A549 (cell line): ENCODE measurements around the gene PRRC2B. TPM values are rescaled to one million over a fixed set of nuclear protein-coding genes. Genes with fewer than 3 reads are reported as not detected.

Experiments
- ATAC-seq, 2 experiments: fragments of 200-7000 bp in 1 of 2; fragments of >200 bp in 1 of 2; cut with Nextera tagmentation in 1 of 2; cut with Tn5 transposase in 1 of 2; 3 replicates each; pipeline versions ENCODE4 v1.8.0 to v1.9.1; 2018 to 2020; ENCODE audit warnings: mild to moderate bottlenecking in 1 of 2, moderate library complexity in 1 of 2
- CTCF ChIA-PET: fragments of 300-600 bp; sonication (Branson Sonifier 250); formaldehyde crosslinking; extraction: SDS; loops from one replicate; lab custom pipeline; 2021; ENCODE audit warnings: antibody characterized with exemption, inconsistent platforms; lab: Yijun Ruan, JAX
- POLR2A ChIA-PET: fragments of 350-600 bp; formaldehyde crosslinking; extraction: SDS; loops from one replicate; lab custom pipeline; 2021; ENCODE audit warnings: antibody characterized with exemption, inconsistent platforms; lab: Yijun Ruan, JAX
- DNase-seq, 2 experiments: peaks; one replicate each; pipeline versions ENCODE4 v3.0.0 to v3.0.0-alpha.2; 2011 to 2016; ENCODE audit warnings: low read depth in 1 of 2, low spot score in 1 of 2
- FAIRE-seq: peaks from 2 replicates; lab custom pipeline; 2011; peaks lifted over from hg19 to GRCh38; lab: Jason Lieb, UNC
- H3K27ac ChIP-seq, 2 experiments: fragments of >200 bp; sonication (Bioruptor Twin); formaldehyde crosslinking; 3 replicates each; pipeline ENCODE4 v1.5.1; 2016 to 2017
- H3K4me1 ChIP-seq: fragments of >200 bp; sonication (Bioruptor Twin); formaldehyde crosslinking; 3 replicates; pipeline ENCODE4 v1.6.1; 2016
- H3K4me2 ChIP-seq: fragments of >200 bp; sonication (Bioruptor Twin); formaldehyde crosslinking; 3 replicates; pipeline ENCODE4 v1.6.1; 2016
- H3K4me3 ChIP-seq: fragments of >200 bp; sonication (Bioruptor Twin); formaldehyde crosslinking; 3 replicates; pipeline ENCODE4 v1.5.1; 2016
- H3K9me3 ChIP-seq: fragments of >200 bp; sonication (Bioruptor Twin); formaldehyde crosslinking; 3 replicates; pipeline ENCODE4 v1.6.1; 2016
- ATOH8 ChIP-seq: fragments of 250-450 bp; sonication (Bioruptor Pico); IDR thresholded peaks from 2 replicates; pipeline ENCODE4 v1.5.0; 2020; ENCODE audit warnings: low read depth, mild to moderate bottlenecking, moderate library complexity
- CBX2 ChIP-seq: fragments of 200-600 bp; sonication (generic); IDR thresholded peaks from 2 replicates; pipeline ENCODE4 v1.6.1; 2016; ENCODE audit warnings: low read depth, mild to moderate bottlenecking, borderline replicate concordance
- CBX8 ChIP-seq: fragments of 200-600 bp; sonication (generic); IDR thresholded peaks from 2 replicates; pipeline ENCODE4 v1.6.1; 2016
- CEBPB ChIP-seq, 2 experiments: fragments of >200 bp in 1 of 2; sonication (Bioruptor Twin) in 1 of 2; formaldehyde crosslinking in 1 of 2; IDR thresholded peaks; 2 replicates each; pipeline ENCODE4 v1.6.1; 2012 to 2016
- CTCF ChIP-seq: fragments of >200 bp; sonication (Bioruptor Twin); formaldehyde crosslinking; IDR thresholded peaks from 3 replicates; pipeline ENCODE4 v1.5.1; 2016
- EHF ChIP-seq: fragments of 250-450 bp; sonication (Bioruptor Pico); IDR thresholded peaks from 2 replicates; pipeline ENCODE4 v1.5.0; 2020; ENCODE audit warnings: mild to moderate bottlenecking
- ELK1 ChIP-seq: fragments of 150-350 bp; IDR thresholded peaks from 2 replicates; pipeline ENCODE4 v1.6.1; 2014; ENCODE audit warnings: low read depth, mild to moderate bottlenecking, low read length
- FOSL2 ChIP-seq, 2 experiments: fragments of 450-650 bp in 1 of 2; fragments of >200 bp in 1 of 2; sonication (Bioruptor Twin) in 1 of 2; formaldehyde crosslinking; IDR thresholded peaks; 2 replicates each; pipeline versions ENCODE4 v1.5.0 to v1.6.1; 2016 to 2020; ENCODE audit warnings: mild to moderate bottlenecking in 1 of 2, moderate library complexity in 1 of 2
- GATA3 ChIP-seq: IDR thresholded peaks from 2 replicates; pipeline ENCODE4 v1.6.1; 2012; ENCODE audit warnings: borderline replicate concordance
- HDAC2 ChIP-seq: fragments of 200-600 bp; sonication (generic); IDR thresholded peaks from 2 replicates; pipeline ENCODE4 v1.6.1; 2016
- HOXA7 ChIP-seq: fragments of 250-450 bp; sonication (Bioruptor Pico); IDR thresholded peaks from 2 replicates; pipeline ENCODE4 v1.5.0; 2020; ENCODE audit warnings: mild to moderate bottlenecking, moderate library complexity
- JUN ChIP-seq, 2 experiments: fragments of >200 bp; sonication (Bioruptor Twin); formaldehyde crosslinking; IDR thresholded peaks; 2 replicates in 1 of 2; 3 replicates in 1 of 2; pipeline ENCODE4 v1.6.1; 2016 to 2017
- MAX ChIP-seq: IDR thresholded peaks from 2 replicates; pipeline ENCODE4 v1.6.1; 2012
- MAZ ChIP-seq: fragments of 150-350 bp; IDR thresholded peaks from 2 replicates; pipeline ENCODE4 v1.6.1; 2014; ENCODE audit warnings: antibody characterized with exemption, low read depth, low read length, borderline replicate concordance
- MYC ChIP-seq: IDR thresholded peaks from 2 replicates; pipeline ENCODE4 v1.6.1; 2012; ENCODE audit warnings: mild to moderate bottlenecking, inconsistent platforms, low read length, improper control_type of control experiment, borderline replicate concordance
- NFE2L2 ChIP-seq: fragments of 150-350 bp; conservative IDR thresholded peaks from 2 replicates; pipeline ENCODE4 v1.6.1; 2014; ENCODE audit warnings: low read length
- POLR2A ChIP-seq: IDR thresholded peaks from 2 replicates; pipeline ENCODE4 v1.6.1; 2012; ENCODE audit warnings: mild to moderate bottlenecking, low read length
- POLR2AphosphoS2 ChIP-seq: conservative IDR thresholded peaks from 2 replicates; pipeline ENCODE4 v1.6.1; 2012; ENCODE audit warnings: low read length, improper control_type of control experiment, inconsistent platforms
- RAD21 ChIP-seq, 2 experiments: fragments of >200 bp in 1 of 2; sonication (Bioruptor Twin) in 1 of 2; formaldehyde crosslinking in 1 of 2; IDR thresholded peaks in 1 of 2; conservative IDR thresholded peaks in 1 of 2; 2 replicates in 1 of 2; 3 replicates in 1 of 2; pipeline ENCODE4 v1.6.1; 2012 to 2018; ENCODE audit warnings: inconsistent platforms in 1 of 2
- RARB ChIP-seq: fragments of 250-450 bp; sonication (Bioruptor Pico); IDR thresholded peaks from 2 replicates; pipeline ENCODE4 v1.8.0; 2021; ENCODE audit warnings: mild to moderate bottlenecking, moderate library complexity
- RNF2 ChIP-seq: fragments of 200-600 bp; sonication (generic); IDR thresholded peaks from 2 replicates; pipeline ENCODE4 v1.6.1; 2016; ENCODE audit warnings: low read depth, mild to moderate bottlenecking, antibody characterized with exemption, moderate library complexity, borderline replicate concordance
- SMC3 ChIP-seq: fragments of >200 bp; sonication (Bioruptor Twin); formaldehyde crosslinking; IDR thresholded peaks from 3 replicates; pipeline ENCODE4 v1.6.1; 2018; ENCODE audit warnings: inconsistent platforms
- SREBF2 ChIP-seq: fragments of 450-650 bp; IDR thresholded peaks from 2 replicates; pipeline ENCODE4 v1.6.1; 2014; ENCODE audit warnings: mild to moderate bottlenecking, moderate library complexity
- TFCP2L1 ChIP-seq: fragments of 250-450 bp; sonication (Bioruptor Pico); IDR thresholded peaks from 2 replicates; pipeline ENCODE4 v1.5.0; 2021; ENCODE audit warnings: mild to moderate bottlenecking
- USF2 ChIP-seq: fragments of 450-650 bp; IDR thresholded peaks from 2 replicates; pipeline ENCODE4 v1.6.1; 2014; ENCODE audit warnings: antibody characterized with exemption
- ZC3H11A ChIP-seq: fragments of 450-650 bp; IDR thresholded peaks from 2 replicates; pipeline ENCODE4 v1.6.1; 2014; ENCODE audit warnings: antibody characterized with exemption, mild to moderate bottlenecking
- ZFP36 ChIP-seq: fragments of 450-650 bp; IDR thresholded peaks from 2 replicates; pipeline ENCODE4 v1.6.1; 2014; ENCODE audit warnings: borderline replicate concordance; ENCODE audit not compliant: partially characterized antibody
- WGBS: methylation state at CpG from one replicate; pipeline ENCODE4 v1.1.6; 2017; ENCODE audit errors: missing lambda C conversion rate; 5-methylcytosine and 5-hydroxymethylcytosine counted together
- polyA plus RNA-seq, 4 experiments: library from polyadenylated mRNA; depleted of rRNA in 3 of 4; stranded (reverse); fragments of >200 nt; fragmentation: RNase III in 1 of 4; extraction: RNeasy Plus Mini Kit Qiagen cat#74134 plus additional on column Dnase treatment in 1 of 4; gene quantifications; 2 replicates in 3 of 4; 3 replicates in 1 of 4; pipeline ENCODE4 v1.2.3, GENCODE V29; 2011 to 2017

The PRRC2B gene
- polyA plus RNA-seq, 2 of the 4 experiments (the other 2 are of a cell fraction) = 35.6 to 47.3 TPM

- TF ChIP-seq HOXA7 (CRISPR knock-in tag) (no peak), CBX2 (no peak), CTCF (no peak), POLR2AphosphoS2 (no peak), CBX8 (no peak), ZC3H11A (no peak)
- TF ChIP-seq, all 56 proteins: peak for 0
- ATAC-seq (no peak), FAIRE-seq (no peak), DNase-seq (no peak)
- CTCF ChIA-PET = interaction anchor here (0.7 to 1.8 kb wide), 3 partner anchors 8 to 196 kb away, joined by 3 to 5 read pairs (median 4); no protein-coding TSS in a partner anchor
- H3K9me3 ChIP-seq = peaks cover 39% of the 10 kb centered on the region
- no peak overlapping the region for H3K4me2 ChIP-seq
- H3K27ac ChIP-seq = no peak overlapping the region
- 75% methylated on average over 7 of the region's 7 CpGs for WGBS
- POLR2A ChIA-PET = no interaction called here
- H3K4me1 ChIP-seq = no peaks in the 10 kb centered on the region
- H3K4me3 ChIP-seq = no peak overlapping the region
Measured at GRCh38 chr9:131539223-131539923, 145.5 kb downstream of the PRRC2B start.

GRCh38 chr9:131543141-131543540 is 149.3 kb downstream of the PRRC2B start:
- Histone ChIP-seq H3K9me3 (peaks cover 34% of the 10 kb centered on the region), H3K27ac (no peak overlapping the region), H3K4me3 (no peak overlapping the region), H3K4me1 (peaks cover 9% of the 10 kb centered on the region; the same call in 1 of the 3 replicates), H3K4me2 (no peak overlapping the region)
- WGBS = 63% methylated on average over 6 of the region's 6 CpGs
- CTCF ChIA-PET = interaction anchor here (0.7 to 1.8 kb wide), 4 partner anchors 7 to 212 kb away, joined by 3 to 4 read pairs (median 4); partner anchors contain the start of gene RAPGEF1
- DNase-seq (no peak), FAIRE-seq (no peak), ATAC-seq (no peak)
- no peak for TF ChIP-seq CEBPB (IDR thresholded peaks at IDR 0.05)
- POLR2A ChIA-PET = no interaction called here

- Histone ChIP-seq H3K9me3 (peaks cover 34% of the 10 kb centered on the region), H3K27ac (peak within 1 kb of the TSS; percentile 55 to 88), H3K4me2 (peak within 1 kb of the TSS; percentile 77), H3K4me1 (peaks cover 9% of the 10 kb centered on the region; the same call in 1 of the 3 replicates), H3K4me3 (peak within 1 kb of the TSS; percentile 48)
- ChIA-PET POLR2A (interaction anchor here (0.6 kb wide), 1 partner anchor 13 kb away, joined by 3 read pairs; no protein-coding TSS in a partner anchor), CTCF (interaction anchor here (0.7 to 1.9 kb wide), 4 partner anchors 9 to 297 kb away, joined by 3 to 7 read pairs (median 4); no protein-coding TSS in a partner anchor)
- no peak for FAIRE-seq
- ATAC-seq = peak; percentile 93 to 95
- WGBS = 15% methylated on average over 28 of the region's 50 CpGs
- peak; percentile 92 to 94 for DNase-seq
- TF ChIP-seq ATOH8 (CRISPR knock-in tag) (no peak), EHF (CRISPR knock-in tag) (no peak), SMC3 (no peak), ZFP36 (peak; percentile 29), GATA3 (peak; percentile 57; the same call in 1 of the 2 replicates), RAD21 (conservative IDR thresholded peaks at IDR 0.05 in 1 of 2, IDR thresholded peaks at IDR 0.05 in 1 of 2) (peak in 1 of 2 experiments; percentile 21; a peak in 1 of 5 replicates), FOSL2 (IDR thresholded peaks at IDR 0.05) (no peak), FOSL2 (CRISPR knock-in tag; IDR thresholded peaks at IDR 0.05) (no peak), TFCP2L1 (no peak), JUN (IDR thresholded peaks at IDR 0.05) (0 out of 5 replicates have a peak, but pooled peaks of 1 of the 2 experiments have one; percentile 36), SREBF2 (no peak), ELK1 (no peak), MAX (peak; percentile 72), RNF2 (no peak), RARB (CRISPR knock-in tag) (no peak), POLR2AphosphoS2 (no peak), USF2 (no peak), CBX8 (no peak), CEBPB (IDR thresholded peaks at IDR 0.05) (no peak), MYC (no peak), HOXA7 (CRISPR knock-in tag) (no peak), POLR2A (peak; percentile 37; the same call in 1 of the 2 replicates), NFE2L2 (no peak), HDAC2 (no peak), MAZ (no peak)
Measured at GRCh38 chr9:131545003-131545785, 151.3 kb downstream of the PRRC2B start, which contains the start of gene PRRT1B. Gene PRRT1B, plus strand, starts transcription at chr9:131545523. Its CDS starts 93 bp downstream, at chr9:131545616.
